ENCODE results near the gene KCNA10.

KCNA10 gene

GRCh38 chr1:110501488-110502132, 17.4 kb downstream of the KCNA10 start:
- no peaks in the 10 kb centered on the region for H3K36me3 ChIP-seq (ENCODE audit: control insufficient read depth in 2 of 2, insufficient read depth in 2 of 2, low read length in 2 of 2)
- H3K4me1 ChIP-seq (ENCODE audit: control insufficient read depth, insufficient read depth, low read length), result no peaks in the 10 kb centered on the region
- no peak overlapping the region for H3K4me3 ChIP-seq (ENCODE audit: low read length in 2 of 2)
- no peak overlapping the region for H3K27ac ChIP-seq (ENCODE audit: low read length)
- H3K9me3 ChIP-seq (ENCODE audit: control insufficient read depth in 2 of 2, low read length in 2 of 2), result no peaks in the 10 kb centered on the region
- H3K9ac ChIP-seq (ENCODE audit: low read length in 2 of 2), result no peak overlapping the region
- peaks cover 0 to 2% of the 10 kb centered on the region in 2 donors for H3K27me3 ChIP-seq (ENCODE audit: control insufficient read depth in 1 of 2, insufficient read depth in 2 of 2, low read length in 2 of 2)

DNA sequence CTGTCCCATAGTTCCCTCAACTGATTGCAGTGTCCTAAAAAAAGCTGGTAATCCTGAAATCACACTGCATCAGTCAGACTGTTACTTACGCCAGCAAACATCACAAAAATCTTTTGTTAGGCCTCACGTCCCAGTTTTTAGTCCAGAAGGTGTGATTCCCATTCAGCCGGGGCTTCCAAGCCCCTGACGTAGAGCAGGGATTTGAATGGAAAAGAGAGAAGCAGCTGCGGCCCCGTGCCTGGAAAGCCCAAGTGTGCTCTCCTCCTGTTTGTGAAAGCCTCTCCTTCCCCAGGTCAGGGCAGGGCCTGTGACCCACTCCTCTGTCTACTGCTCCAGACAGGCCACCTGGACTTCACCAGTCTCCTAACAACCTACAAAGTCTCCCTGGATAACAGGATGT, 20.7 kb downstream of the KCNA10 start:
- Histone ChIP-seq H3K4me3 (ENCODE audit: low read length in 2 of 2) (no peak overlapping the region), H3K4me1 (ENCODE audit: control insufficient read depth, insufficient read depth, low read length) (no peaks in the 10 kb centered on the region), H3K36me3 (ENCODE audit: control insufficient read depth in 2 of 2, insufficient read depth in 2 of 2, low read length in 2 of 2) (no peaks in the 10 kb centered on the region), H3K9me3 (ENCODE audit: control insufficient read depth in 2 of 2, low read length in 2 of 2) (no peaks in the 10 kb centered on the region), H3K27ac (ENCODE audit: low read length) (no peak overlapping the region), H3K9ac (ENCODE audit: low read length in 2 of 2) (no peak overlapping the region), H3K27me3 (ENCODE audit: control insufficient read depth in 1 of 2, insufficient read depth in 2 of 2, low read length in 2 of 2) (peaks cover 0 to 4% of the 10 kb centered on the region in 2 donors)

DNA sequence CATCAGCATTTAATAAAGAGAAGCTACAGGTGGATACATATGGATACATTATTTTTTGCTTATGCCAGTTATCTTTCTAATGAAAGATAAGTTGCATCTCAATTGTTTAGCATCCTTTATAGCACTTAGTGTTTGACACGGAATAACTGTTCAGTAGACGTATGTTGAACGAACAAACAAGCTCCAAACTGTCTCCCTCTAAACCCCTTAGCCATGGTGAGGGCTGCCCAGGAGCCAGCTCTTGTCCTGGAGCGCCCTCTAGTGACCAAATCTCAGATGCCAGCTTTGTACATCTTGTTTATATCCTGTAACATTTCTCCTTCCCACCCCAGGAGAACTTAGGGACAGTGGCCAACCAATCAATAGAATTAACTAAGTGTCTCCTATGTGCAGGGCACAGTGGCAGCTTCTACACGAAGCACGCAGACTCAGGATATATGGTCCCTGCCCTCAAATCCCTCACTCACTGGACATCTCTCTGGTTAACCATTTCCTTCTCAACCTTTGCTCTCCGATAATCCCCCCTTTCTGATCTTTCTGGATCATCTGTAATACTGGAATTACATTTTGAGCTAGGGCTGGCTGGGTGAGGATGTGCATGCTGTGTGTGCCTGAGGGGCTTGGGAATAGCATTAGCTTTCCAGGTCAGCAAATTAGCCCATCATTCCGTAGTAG, 22.9 kb downstream of the KCNA10 start:
- Histone ChIP-seq H3K27ac (ENCODE audit: low read length) (no peak overlapping the region), H3K9ac (ENCODE audit: low read length in 2 of 2) (no peak overlapping the region), H3K4me1 (ENCODE audit: control insufficient read depth, insufficient read depth, low read length) (no peaks in the 10 kb centered on the region), H3K27me3 (ENCODE audit: control insufficient read depth in 1 of 2, insufficient read depth in 2 of 2, low read length in 2 of 2) (peaks cover 0 to 4% of the 10 kb centered on the region in 2 donors), H3K9me3 (ENCODE audit: control insufficient read depth in 2 of 2, low read length in 2 of 2) (no peaks in the 10 kb centered on the region), H3K4me3 (ENCODE audit: low read length in 2 of 2) (no peak overlapping the region), H3K36me3 (ENCODE audit: control insufficient read depth in 2 of 2, insufficient read depth in 2 of 2, low read length in 2 of 2) (no peaks in the 10 kb centered on the region)

- no peaks in the 10 kb centered on the region for H3K9me3 ChIP-seq (ENCODE audit: control insufficient read depth in 2 of 2, low read length in 2 of 2)
- H3K9ac ChIP-seq (ENCODE audit: low read length in 2 of 2), result no peak overlapping the region
- H3K27me3 ChIP-seq (ENCODE audit: control insufficient read depth in 1 of 2, insufficient read depth in 2 of 2, low read length in 2 of 2), result peaks cover 0 to 4% of the 10 kb centered on the region in 2 donors
- no peak overlapping the region for H3K27ac ChIP-seq (ENCODE audit: low read length)
- H3K36me3 ChIP-seq (ENCODE audit: control insufficient read depth in 2 of 2, insufficient read depth in 2 of 2, low read length in 2 of 2), result no peaks in the 10 kb centered on the region
- H3K4me1 ChIP-seq (ENCODE audit: control insufficient read depth, insufficient read depth, low read length), result no peaks in the 10 kb centered on the region
- no peak overlapping the region for H3K4me3 ChIP-seq (ENCODE audit: low read length in 2 of 2)
These were observed 24.2 kb downstream of the KCNA10 start for GRCh38 chr1:110494522-110495406.

DNA sequence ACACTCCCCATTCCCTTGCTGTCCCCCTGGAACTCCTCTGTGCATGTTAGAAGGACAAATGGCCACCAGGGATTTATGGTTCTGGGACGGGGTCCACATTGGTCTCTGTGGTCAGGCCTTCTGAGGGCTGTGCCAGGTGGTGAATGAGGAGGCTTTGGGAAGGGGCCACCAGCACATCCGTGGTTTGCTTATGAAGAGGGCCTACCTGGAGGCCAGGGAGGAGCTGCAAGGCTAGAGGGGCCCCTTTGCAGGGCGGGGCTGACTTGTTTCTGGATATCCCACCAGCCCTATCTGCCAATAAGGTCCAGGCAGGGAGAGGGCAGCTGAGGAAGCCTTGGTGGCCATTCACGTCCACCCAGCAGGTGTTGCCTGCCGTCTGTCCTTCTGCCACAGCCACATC, 24.9 kb downstream of the KCNA10 start:
- H3K27ac ChIP-seq (ENCODE audit: low read length), result no peak overlapping the region
- no peaks in the 10 kb centered on the region for H3K36me3 ChIP-seq (ENCODE audit: control insufficient read depth in 2 of 2, insufficient read depth in 2 of 2, low read length in 2 of 2)
- H3K9ac ChIP-seq (ENCODE audit: low read length in 2 of 2), result no peak overlapping the region
- no peaks in the 10 kb centered on the region for H3K9me3 ChIP-seq (ENCODE audit: control insufficient read depth in 2 of 2, low read length in 2 of 2)
- H3K4me3 ChIP-seq (ENCODE audit: low read length in 2 of 2), result no peak overlapping the region
- H3K4me1 ChIP-seq (ENCODE audit: control insufficient read depth, insufficient read depth, low read length), result no peaks in the 10 kb centered on the region
- H3K27me3 ChIP-seq (ENCODE audit: control insufficient read depth in 1 of 2, insufficient read depth in 2 of 2, low read length in 2 of 2), result peaks cover 0 to 3% of the 10 kb centered on the region in 2 donors

DNA sequence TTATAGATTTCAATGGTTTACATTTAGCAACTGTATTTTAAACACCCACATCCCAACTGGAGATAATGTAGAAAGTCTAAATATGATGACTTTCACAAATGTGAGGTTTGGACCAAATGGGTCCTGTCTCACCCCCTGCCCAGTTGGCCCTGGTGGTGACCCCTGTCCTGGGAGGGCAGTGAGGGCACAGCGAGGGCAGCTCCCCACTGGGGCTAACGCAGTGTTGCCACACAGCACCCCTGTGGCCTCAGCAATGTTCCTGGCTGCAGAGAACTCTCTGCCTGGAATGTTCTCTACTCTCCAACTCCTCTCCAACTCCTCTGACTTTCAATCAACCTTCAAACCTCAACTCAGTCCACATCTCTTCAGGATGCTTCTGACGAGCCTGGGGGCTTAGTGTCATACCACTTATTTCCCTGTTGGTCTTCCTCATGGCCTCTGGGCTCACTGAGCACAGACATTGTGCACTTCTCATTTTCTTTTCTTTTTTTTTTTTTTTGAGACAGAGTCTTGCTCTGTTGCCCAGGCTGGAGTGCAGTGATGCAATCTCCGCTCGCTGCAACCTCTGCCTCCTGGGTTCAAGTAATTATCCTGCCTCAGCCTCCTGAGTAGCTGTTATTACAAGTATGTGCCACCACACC, 25.8 kb downstream of the KCNA10 start:
- H3K9ac ChIP-seq (ENCODE audit: low read length in 2 of 2), result no peak overlapping the region
- no peak overlapping the region for H3K27ac ChIP-seq (ENCODE audit: low read length)
- H3K9me3 ChIP-seq (ENCODE audit: control insufficient read depth in 2 of 2, low read length in 2 of 2), result no peaks in the 10 kb centered on the region
- peaks cover 0 to 3% of the 10 kb centered on the region in 2 donors for H3K27me3 ChIP-seq (ENCODE audit: control insufficient read depth in 1 of 2, insufficient read depth in 2 of 2, low read length in 2 of 2)
- H3K4me1 ChIP-seq (ENCODE audit: control insufficient read depth, insufficient read depth, low read length), result no peaks in the 10 kb centered on the region
- no peaks in the 10 kb centered on the region for H3K36me3 ChIP-seq (ENCODE audit: control insufficient read depth in 2 of 2, insufficient read depth in 2 of 2, low read length in 2 of 2)
- H3K4me3 ChIP-seq (ENCODE audit: low read length in 2 of 2), result no peak overlapping the region

DNA sequence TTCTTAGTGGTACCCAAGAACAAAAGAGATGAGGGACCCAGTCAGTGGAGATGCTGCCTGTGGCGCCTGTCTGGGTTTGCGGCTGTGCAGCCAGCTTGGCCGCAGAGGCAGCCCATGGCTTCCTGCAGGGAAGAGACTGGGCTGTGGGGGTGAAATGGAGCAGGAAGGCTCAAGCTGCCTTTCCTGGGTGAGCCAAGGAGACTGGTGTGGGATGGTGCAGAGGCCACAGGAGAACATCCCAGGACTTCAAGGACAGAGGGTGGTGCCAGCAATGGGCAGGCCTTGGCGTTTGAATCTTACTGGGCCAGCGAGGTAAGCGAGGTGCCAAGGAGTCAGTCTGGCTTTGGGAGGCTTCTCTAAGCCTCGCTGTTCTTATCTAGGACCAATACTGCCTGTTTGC, 26.4 kb downstream of the KCNA10 start:
- Histone ChIP-seq H3K9me3 (ENCODE audit: control insufficient read depth in 2 of 2, low read length in 2 of 2) (no peaks in the 10 kb centered on the region), H3K4me1 (ENCODE audit: control insufficient read depth, insufficient read depth, low read length) (no peaks in the 10 kb centered on the region), H3K27me3 (ENCODE audit: control insufficient read depth in 1 of 2, insufficient read depth in 2 of 2, low read length in 2 of 2) (peaks cover 0 to 3% of the 10 kb centered on the region in 2 donors), H3K36me3 (ENCODE audit: control insufficient read depth in 2 of 2, insufficient read depth in 2 of 2, low read length in 2 of 2) (no peaks in the 10 kb centered on the region), H3K9ac (ENCODE audit: low read length in 2 of 2) (no peak overlapping the region), H3K4me3 (ENCODE audit: low read length in 2 of 2) (no peak overlapping the region), H3K27ac (ENCODE audit: low read length) (no peak overlapping the region)

DNA sequence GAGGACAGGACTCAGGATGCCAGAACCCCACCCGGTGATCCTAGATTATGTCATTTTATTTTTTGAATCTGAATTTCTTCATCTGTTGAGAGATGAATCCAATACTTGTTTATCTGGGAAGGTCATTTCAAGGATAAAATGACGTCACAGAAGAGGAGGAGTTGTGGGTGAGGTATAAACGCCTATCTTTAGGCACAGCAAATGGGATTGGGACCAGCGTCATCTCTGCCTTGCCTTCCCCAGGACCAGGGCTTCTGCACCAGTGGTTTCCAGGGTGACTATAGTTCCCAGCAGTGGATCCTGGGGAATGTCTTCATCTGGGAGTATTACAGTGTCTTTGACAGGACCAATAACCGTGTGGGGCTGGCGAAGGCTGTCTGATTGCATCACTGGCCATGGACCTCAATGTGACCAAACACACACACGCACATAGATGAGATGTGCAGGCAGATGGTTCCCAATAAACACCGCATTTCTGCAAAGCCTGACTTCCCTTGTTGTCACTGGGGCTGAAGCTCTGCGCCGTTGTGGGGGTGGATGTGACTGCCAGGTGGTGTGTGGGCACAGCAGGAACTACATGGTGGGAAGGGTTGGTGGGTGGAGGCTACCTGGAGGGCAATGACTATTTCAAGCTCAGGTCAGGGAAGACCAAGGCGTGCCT, 28.1 kb downstream of the KCNA10 start:
- Histone ChIP-seq H3K27me3 (ENCODE audit: control insufficient read depth in 1 of 2, insufficient read depth in 2 of 2, low read length in 2 of 2) (peaks cover 0 to 3% of the 10 kb centered on the region in 2 donors), H3K36me3 (ENCODE audit: control insufficient read depth in 2 of 2, insufficient read depth in 2 of 2, low read length in 2 of 2) (no peaks in the 10 kb centered on the region), H3K9ac (ENCODE audit: low read length in 2 of 2) (no peak overlapping the region), H3K4me1 (ENCODE audit: control insufficient read depth, insufficient read depth, low read length) (no peaks in the 10 kb centered on the region), H3K27ac (ENCODE audit: low read length) (no peak overlapping the region), H3K4me3 (ENCODE audit: low read length in 2 of 2) (no peak overlapping the region), H3K9me3 (ENCODE audit: control insufficient read depth in 2 of 2, low read length in 2 of 2) (no peaks in the 10 kb centered on the region)

DNA sequence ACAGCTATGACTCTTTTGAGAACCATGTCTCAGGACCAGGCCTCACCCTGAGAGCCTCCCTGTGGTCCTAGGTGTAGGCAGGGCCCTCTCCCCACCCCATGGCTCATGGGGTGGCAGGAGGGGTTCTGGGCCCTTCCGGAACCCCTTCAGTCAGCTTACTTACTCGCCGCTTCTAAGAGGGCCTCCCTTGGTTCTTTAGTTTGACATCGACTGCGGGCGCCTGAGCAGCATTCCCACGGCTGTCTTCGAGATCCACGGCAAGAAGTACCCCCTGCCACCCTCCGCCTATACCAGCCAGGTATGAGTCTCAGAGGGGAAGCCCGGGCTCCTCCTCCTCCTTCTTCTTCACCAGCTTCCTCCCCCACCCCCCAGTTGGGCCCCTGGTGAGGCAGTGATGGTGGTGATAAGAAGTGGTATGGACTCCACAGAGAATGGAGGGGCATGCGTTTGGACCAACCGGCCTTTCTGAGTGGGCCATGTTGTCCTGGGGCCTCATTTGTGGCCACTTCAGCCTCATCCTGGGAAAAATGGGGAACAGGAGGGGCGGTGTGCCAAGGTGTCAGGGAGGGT, 28.9 kb downstream of the KCNA10 start:
- H3K9ac ChIP-seq (ENCODE audit: low read length in 2 of 2), result no peak overlapping the region
- H3K4me3 ChIP-seq (ENCODE audit: low read length in 2 of 2), result no peak overlapping the region
- H3K27ac ChIP-seq (ENCODE audit: low read length), result no peak overlapping the region
- H3K9me3 ChIP-seq (ENCODE audit: control insufficient read depth in 2 of 2, low read length in 2 of 2), result no peaks in the 10 kb centered on the region
- H3K36me3 ChIP-seq (ENCODE audit: control insufficient read depth in 2 of 2, insufficient read depth in 2 of 2, low read length in 2 of 2), result no peaks in the 10 kb centered on the region
- peaks cover 0 to 4% of the 10 kb centered on the region in 2 donors for H3K27me3 ChIP-seq (ENCODE audit: control insufficient read depth in 1 of 2, insufficient read depth in 2 of 2, low read length in 2 of 2)
- H3K4me1 ChIP-seq (ENCODE audit: control insufficient read depth, insufficient read depth, low read length), result no peaks in the 10 kb centered on the region

GRCh38 chr1:110489406-110489805, 29.6 kb downstream of the KCNA10 start:
- H3K27me3 ChIP-seq (ENCODE audit: control insufficient read depth in 1 of 2, insufficient read depth in 2 of 2, low read length in 2 of 2), result peaks cover 0 to 3% of the 10 kb centered on the region in 2 donors
- H3K9ac ChIP-seq (ENCODE audit: low read length in 2 of 2), result no peak overlapping the region
- no peak overlapping the region for H3K27ac ChIP-seq (ENCODE audit: low read length)
- H3K4me3 ChIP-seq (ENCODE audit: low read length in 2 of 2), result no peak overlapping the region
- no peaks in the 10 kb centered on the region for H3K4me1 ChIP-seq (ENCODE audit: control insufficient read depth, insufficient read depth, low read length)
- no peaks in the 10 kb centered on the region for H3K9me3 ChIP-seq (ENCODE audit: control insufficient read depth in 2 of 2, low read length in 2 of 2)
- H3K36me3 ChIP-seq (ENCODE audit: control insufficient read depth in 2 of 2, insufficient read depth in 2 of 2, low read length in 2 of 2), result no peaks in the 10 kb centered on the region

Data from stomach smooth muscle (tissue), 2 donors.